GM21737 (cell line): ENCODE results near the gene MAPKAPK2.
"Not testable (repeated sequence)": the region's sequence is repeated elsewhere in the genome, so short reads cannot be mapped to it uniquely, and the experiment has no call there.

Experiments
- ATAC-seq: cut with Tn5 transposase; IDR thresholded peaks from one replicate; pipeline ENCODE4 v1.9.1; 2021; ENCODE audit warnings: mild to moderate bottlenecking, moderate library complexity; ENCODE audit not compliant: unreplicated experiment

The MAPKAPK2 gene

DNA sequence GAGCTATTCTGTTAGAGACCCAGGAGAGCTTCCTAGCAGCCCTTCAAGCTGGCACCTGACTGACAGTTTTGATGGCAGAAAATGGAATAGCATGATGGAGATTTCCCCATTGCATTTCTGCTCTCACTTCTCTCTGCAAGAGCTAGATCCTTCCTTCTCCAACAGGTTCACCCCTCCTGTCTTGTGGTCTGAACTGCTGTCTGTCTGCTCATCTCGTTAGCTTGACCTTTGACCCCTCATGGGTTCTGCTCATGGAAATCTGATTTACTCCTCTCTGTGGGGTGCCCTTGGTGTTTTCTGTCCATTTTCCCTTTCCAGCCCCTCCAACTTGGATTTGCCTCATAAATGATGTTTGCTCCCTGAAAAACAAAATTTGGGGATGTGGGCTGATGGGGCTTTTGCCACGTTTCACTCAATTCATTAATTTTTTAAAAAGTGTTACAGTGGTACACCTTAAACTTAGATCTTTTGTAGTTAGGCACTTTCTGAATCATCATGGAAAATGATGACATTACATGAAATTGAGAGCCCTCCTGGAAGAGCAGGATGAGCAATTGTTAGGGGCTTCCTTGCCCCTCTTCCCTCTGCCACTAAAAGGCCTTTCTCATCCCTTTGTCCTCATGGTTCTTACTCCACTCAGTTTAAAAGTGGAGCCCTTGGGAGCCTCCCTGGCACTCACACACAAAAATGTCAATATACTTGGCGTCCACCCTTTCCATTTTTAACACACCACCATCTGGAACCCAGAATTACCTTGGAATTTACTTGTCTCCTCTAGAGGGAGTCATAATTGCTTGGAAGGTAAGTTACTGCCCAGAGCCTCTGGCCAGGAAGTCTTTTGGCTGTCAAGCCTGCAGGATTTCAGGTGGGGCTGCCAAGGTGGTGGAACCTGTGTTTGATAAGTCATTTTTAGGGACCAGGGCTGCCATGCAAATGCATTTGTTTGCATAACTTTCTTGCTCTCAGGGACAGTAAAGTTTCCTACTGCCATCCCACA is 54.0 kb downstream of the MAPKAPK2 start:
- ATAC-seq = no peak

DNA sequence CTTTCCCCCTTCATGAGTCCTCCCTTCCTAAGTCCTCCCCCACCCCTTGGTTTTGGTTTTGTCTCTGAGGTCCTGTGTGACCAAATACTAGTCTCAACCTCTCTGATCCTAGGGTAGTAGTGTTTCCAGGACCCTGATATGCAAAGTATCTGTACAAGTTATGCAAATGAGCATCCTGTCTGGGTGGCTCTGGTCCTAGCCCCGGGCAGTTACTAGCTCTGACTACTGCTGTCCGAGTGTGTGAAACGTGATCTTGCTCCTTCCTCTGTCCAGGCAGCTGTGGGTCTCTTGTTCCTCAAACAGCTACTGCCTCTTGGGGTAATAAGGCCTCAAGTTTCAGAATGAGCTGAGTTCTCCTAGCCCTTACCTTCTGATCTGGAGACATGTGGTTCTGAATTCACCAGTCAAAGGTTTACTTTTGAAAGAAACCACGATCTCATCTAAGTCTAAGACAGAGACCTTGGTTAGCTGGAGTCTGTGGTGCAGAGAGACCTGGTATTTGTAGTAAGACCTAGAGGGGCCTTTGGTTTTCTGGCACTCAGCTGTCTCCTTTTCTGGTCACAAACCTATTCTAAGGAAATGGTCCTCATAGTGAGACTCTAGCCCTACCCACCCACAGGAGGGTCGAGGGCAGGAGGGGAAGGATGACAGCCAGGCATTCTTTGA is 54.8 kb downstream of the MAPKAPK2 start:
- peak; percentile 70 for ATAC-seq

DNA sequence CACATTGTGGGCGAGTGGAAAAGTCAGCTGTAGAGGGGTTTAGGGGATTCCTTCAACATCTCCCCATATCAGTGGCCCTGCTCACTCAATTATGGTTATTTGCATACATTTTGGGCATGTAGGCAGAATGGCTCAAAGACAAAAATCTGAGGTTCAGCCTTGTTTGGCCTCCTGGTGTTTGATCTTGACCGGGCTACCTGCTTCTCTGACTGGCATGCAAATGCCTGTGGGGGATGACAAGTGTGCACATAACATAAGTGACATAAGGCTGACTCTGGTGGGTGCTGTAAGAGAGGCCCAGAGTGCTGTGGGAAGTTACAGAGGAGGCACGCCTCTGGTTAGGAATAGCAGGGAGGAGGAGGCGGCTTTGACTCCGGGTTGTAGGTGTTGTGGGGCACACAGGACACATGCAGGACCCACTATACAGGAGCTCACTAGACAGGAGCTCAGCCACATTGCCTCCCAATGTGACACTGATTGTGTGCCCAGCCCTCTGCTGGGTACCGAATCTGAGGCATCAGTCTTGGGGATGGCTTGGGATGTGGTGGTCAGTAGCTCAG is 56.5 kb downstream of the MAPKAPK2 start:
- no peak for ATAC-seq

DNA sequence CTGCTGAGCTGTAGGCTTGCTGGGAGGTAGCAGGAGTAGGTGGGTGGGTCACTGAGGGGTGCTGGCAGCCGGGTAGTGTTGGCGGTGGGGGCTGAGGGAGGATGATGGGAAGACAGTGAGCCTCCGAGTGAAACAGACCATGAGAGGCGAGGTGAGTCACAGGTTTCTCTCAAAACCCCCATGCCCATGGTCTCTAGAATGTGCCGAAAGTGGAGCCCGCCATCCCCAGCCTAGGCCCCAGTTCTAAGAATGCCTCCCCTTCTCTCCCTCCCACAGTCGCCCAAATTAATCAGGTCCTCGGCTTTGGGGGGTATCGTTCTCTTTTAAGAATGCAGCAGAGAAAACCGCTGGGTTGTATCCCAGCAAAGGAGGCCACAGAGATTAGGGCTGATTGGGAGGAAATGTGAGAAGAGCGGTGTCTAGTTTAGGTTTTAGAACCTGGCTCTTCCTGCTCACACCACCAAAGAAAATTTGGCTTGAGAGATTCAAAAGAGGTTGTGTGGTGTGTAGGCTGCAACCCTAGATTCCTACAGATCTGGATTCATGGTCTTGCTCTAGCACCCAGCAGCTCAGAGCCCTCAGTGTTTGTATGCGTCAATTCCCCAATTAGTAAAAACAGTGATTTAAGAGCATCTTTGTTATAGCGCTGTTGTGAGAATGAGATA is 58.1 kb downstream of the MAPKAPK2 start:
- no peak for ATAC-seq

- ATAC-seq = no peak
Measured at GRCh38 chr1:206744683-206745082, 60.0 kb downstream of the MAPKAPK2 start.

GRCh38 chr1:206745301-206745700 is 60.6 kb downstream of the MAPKAPK2 start:
- no peak for ATAC-seq

DNA sequence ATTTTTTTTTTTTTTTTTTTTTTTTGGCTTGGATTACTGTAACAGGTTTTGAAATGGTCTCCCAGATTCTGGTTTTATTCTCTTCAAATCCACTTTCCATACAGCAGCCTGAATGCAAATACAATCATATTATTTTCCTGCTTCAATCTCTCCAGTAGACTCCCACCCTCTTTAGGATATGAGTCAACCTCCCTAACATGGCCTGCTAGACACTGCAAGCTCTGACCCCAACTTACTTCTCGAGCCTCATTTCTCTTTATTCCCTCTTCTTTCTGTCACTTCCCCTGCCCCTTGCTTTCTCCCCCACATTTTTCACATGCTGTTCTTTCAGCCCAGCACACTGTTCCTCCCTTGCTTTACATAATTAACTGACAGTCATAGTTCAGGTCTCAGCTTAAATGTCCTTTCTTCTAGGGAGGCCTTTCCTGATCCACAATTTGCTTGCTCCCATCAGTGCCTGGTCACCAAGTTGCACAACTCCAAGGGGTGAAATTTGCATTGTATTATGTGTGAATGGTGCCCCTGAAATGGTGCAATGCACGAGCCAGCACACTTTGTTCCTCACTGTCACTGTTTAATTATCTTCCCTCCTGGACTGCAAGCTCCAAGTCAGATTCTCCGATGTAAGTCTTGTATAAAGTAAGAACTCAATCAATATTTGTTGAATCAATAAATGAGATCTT is 63.8 kb downstream of the MAPKAPK2 start:
- no peak for ATAC-seq

GRCh38 chr1:206751891-206752290 is 67.2 kb downstream of the MAPKAPK2 start:
- no peak for ATAC-seq

DNA sequence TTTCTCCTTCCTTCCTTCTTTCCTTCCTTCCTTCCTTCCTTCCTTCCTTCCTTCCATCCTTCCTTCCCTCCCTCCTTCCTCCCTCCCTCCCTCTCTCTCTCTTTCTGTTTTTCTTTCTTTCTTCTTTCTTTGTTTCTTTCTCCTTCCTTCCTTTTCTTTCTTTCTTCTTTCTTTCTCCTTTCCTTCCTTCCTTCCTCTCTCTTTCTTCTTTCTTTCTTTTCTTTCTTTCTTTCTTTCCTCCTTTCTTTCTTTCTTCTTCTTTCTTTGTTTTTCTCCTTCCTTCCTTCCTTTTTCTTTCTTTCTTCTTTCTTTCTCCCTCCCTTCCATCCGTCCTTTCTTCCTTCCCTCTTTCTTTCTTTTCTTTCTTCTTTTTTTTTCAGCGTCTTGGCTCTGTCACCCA is 67.8 kb downstream of the MAPKAPK2 start:
- no peak for ATAC-seq

GRCh38 chr1:206753141-206753540 is 68.4 kb downstream of the MAPKAPK2 start:
- ATAC-seq = no peak

GRCh38 chr1:206754011-206754410 is 69.3 kb downstream of the MAPKAPK2 start:
- ATAC-seq = no peak

DNA sequence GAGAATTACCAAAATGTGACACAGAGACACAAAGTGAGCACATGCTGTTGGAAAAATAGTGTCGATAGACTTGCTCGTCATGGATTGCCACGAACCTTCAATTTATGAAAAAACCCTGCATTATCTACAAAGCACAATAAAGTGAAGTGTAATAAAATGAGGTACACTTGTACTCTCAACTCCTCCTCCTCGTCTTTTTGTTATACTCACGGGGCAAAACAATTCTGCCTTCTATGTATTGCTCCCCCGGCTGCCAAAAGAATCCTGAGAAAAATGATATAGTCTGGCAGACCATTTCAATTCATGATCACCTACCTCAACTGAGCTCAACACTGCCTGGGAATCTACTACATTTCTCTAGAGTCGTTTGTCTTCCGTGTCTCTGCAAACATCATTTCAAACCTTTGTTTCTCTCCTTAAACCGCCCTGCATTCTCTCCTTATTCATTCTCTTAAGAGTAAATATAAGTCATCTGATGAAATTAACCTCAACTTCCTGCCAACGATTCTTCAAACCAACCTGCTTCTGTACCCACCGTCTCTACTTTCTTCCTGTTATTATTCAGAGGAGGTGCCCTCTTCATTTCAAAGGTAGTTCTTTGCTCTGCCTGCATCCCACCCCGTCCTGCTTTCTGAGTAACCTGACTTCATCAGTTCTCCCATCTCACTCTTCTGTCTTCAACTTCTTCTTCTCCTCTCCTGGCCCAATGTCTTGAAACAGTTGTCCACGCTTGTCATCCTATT is 73.0 kb downstream of the MAPKAPK2 start:
- ATAC-seq = no peak

DNA sequence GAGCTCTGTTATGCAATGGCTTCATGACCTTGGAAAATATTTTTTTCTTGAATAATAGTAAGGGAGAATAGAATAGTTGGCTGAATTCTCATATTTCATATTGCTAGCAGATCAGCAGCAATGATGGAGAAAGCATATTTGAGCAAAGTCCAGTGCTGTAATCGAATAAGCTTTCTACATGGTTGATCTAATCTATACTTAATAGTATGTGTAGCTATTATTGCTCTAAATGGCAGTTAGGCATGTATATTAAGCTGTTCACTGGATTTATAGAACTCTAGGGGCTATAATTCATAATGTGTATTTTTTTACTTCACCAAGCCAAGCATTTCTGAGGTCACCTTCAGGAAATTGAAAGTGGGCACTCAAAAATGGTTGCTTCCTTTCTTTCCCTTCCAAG is 75.9 kb downstream of the MAPKAPK2 start:
- ATAC-seq = no peak

DNA sequence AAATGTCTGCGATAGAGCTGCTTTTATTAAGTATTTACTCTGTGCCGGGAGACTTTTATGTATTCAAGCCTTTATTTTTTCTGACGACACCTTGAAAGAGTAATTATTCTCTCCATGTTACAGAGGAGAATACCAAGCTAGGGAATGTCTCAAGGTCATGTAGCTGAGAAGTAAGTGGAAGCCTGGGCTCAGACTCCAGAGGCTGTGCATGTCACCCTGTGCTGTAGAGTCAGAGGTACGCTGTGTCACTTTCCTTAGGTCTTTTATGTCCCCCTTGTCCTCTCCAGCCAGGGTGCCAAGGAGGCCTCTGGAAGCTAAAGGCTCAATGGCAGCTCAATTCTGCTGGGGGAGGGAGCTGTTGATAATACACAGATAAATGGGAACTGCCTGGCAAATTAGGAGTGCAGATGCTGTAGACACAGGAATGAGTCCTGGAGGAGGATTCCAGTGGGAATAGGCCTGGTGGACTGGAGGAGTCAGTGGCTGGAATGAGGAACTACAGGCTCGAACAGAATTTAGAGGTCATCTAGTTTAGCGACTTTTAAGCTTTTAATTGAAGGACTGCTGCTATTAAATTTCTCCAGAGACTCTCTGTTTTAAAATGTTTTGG is 76.6 kb downstream of the MAPKAPK2 start:
- no peak for ATAC-seq

- not testable (repeated sequence) for ATAC-seq
Measured at GRCh38 chr1:206762741-206763364, 78.1 kb downstream of the MAPKAPK2 start.

DNA sequence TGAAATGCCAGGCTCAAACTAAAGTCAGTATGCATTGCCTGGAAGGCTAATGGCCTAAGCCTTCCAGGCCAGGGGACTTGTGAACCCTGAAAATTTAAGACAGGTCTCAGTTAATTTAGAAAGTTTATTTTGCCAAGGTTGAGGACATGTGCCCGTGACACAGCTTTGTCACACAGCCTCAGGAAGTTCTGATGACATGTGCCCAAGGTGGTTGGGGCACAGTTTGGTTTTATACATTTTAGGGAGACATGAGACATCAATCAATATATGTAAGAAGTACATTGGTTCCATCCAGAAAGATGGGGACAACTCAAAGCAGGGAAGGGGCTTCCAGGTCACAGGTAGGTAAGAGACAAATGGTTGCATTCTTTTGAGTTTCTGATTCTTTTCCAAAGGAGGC is 81.1 kb downstream of the MAPKAPK2 start:
- ATAC-seq = not testable (repeated sequence)

GRCh38 chr1:206766251-206766856 is 81.6 kb downstream of the MAPKAPK2 start:
- ATAC-seq = peak; percentile 53

GRCh38 chr1:206768472-206769303 is 84.0 kb downstream of the MAPKAPK2 start:
- ATAC-seq = peak; percentile 2
